ENCODE results near the gene SHANK2. TPM values are rescaled to one million over a fixed set of nuclear protein-coding genes. Genes with fewer than 3 reads are reported as not detected.

SHANK2 gene
- total and polyA plus RNA-seq, 11 donors = under 0.01 to 1.5 (median 0.31) TPM; not detected in 5

- no peak for TF ChIP-seq POLR2A (IDR thresholded peaks at IDR 0.05)
- TF ChIP-seq, protein P1, sequence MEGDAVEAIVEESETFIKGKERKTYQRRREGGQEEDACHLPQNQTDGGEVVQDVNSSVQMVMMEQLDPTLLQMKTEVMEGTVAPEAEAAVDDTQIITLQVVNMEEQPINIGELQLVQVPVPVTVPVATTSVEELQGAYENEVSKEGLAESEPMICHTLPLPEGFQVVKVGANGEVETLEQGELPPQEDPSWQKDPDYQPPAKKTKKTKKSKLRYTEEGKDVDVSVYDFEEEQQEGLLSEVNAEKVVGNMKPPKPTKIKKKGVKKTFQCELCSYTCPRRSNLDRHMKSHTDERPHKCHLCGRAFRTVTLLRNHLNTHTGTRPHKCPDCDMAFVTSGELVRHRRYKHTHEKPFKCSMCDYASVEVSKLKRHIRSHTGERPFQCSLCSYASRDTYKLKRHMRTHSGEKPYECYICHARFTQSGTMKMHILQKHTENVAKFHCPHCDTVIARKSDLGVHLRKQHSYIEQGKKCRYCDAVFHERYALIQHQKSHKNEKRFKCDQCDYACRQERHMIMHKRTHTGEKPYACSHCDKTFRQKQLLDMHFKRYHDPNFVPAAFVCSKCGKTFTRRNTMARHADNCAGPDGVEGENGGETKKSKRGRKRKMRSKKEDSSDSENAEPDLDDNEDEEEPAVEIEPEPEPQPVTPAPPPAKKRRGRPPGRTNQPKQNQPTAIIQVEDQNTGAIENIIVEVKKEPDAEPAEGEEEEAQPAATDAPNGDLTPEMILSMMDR (IDR thresholded peaks at IDR 0.05) = no peak
- Histone ChIP-seq H3K4me3 (no peak overlapping the region), H3K9me3 (no peaks in the 10 kb centered on the region), H3K36me3 (no peaks in the 10 kb centered on the region), H3K27me3 (peaks cover 0 to 25% (median 5%) of the 10 kb centered on the region in 9 donors), H3K4me1 (peaks cover 0 to 7% (median 0%) of the 10 kb centered on the region in 12 donors), H3K27ac (no peak overlapping the region)
- intact Hi-C loops (cut with DNase I) = no loop called here
- WGBS, 4 donors = 85 to 92% (median 87%) methylated on average over 1 to 7 of the region's 7 CpGs
- ATAC-seq = no peak
- DNase-seq = no peak
These were observed 43.2 kb downstream of the SHANK2 start for GRCh38 chr11:71209181-71209580.

GRCh38 chr11:71208011-71208774 is 44.2 kb downstream of the SHANK2 start:
- intact Hi-C loops (cut with DNase I) = no loop called here
- WGBS, 4 donors = 84 to 88% (median 87%) methylated on average over 7 to 9 of the region's 9 CpGs
- Histone ChIP-seq H3K4me1 (peaks cover 0 to 5% (median 0%) of the 10 kb centered on the region in 12 donors), H3K27ac (no peak overlapping the region), H3K4me3 (no peak overlapping the region), H3K27me3 (peaks cover 0 to 20% (median 6%) of the 10 kb centered on the region in 9 donors), H3K9me3 (no peaks in the 10 kb centered on the region), H3K36me3 (no peaks in the 10 kb centered on the region)
- TF ChIP-seq POLR2A (IDR thresholded peaks at IDR 0.05) = no peak
- TF ChIP-seq, protein P1 (IDR thresholded peaks at IDR 0.05) = no peak
- ATAC-seq (no peak), DNase-seq (no peak)

DNA sequence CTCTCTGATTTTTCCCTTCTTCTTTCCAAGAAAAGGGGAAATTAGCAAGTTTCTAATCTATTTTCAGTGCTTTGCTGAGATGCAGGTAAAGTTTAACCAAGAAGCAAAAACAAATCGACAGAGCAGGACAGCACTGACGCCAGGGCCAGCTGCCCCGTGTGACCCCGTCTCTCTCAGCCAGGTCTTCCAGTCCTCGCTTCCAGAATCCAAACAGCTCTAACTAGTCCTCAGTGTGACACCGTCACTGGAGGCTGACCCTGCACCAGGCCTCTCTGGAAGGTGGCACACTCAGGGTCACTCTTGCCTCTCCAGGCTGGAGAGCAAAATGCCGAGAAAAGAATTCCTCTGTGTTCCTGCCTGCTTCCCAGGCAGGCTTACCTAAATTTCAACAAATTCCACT is 44.8 kb downstream of the SHANK2 start:
- Histone ChIP-seq H3K36me3 (no peaks in the 10 kb centered on the region), H3K4me1 (no peaks in the 10 kb centered on the region), H3K27me3 (peaks cover 0 to 21% (median 6%) of the 10 kb centered on the region in 9 donors), H3K4me3 (no peak overlapping the region), H3K9me3 (no peaks in the 10 kb centered on the region), H3K27ac (no peak overlapping the region)
- ATAC-seq (no peak), DNase-seq (no peak)
- intact Hi-C loops (cut with DNase I) = no loop called here
- no peak for TF ChIP-seq POLR2A (IDR thresholded peaks at IDR 0.05)
- TF ChIP-seq, protein P1 (IDR thresholded peaks at IDR 0.05) = no peak
- WGBS, 4 donors = 77 to 86% (median 83%) methylated on average over 7 of the region's 7 CpGs

- intact Hi-C loops (cut with DNase I) = no loop called here
- no peaks in the 10 kb centered on the region for H3K36me3 ChIP-seq
- H3K27me3 ChIP-seq = peaks cover 0 to 22% (median 5%) of the 10 kb centered on the region in 9 donors
- ATAC-seq (no peak), DNase-seq (no peak)
- H3K4me3 ChIP-seq = no peak overlapping the region
- no peak overlapping the region for H3K27ac ChIP-seq
- 27 to 36% (median 29%) methylated on average over 17 of the region's 17 CpGs for WGBS, 4 donors
- no peaks in the 10 kb centered on the region for H3K9me3 ChIP-seq
- no peaks in the 10 kb centered on the region for H3K4me1 ChIP-seq
- TF ChIP-seq, protein P1 (IDR thresholded peaks at IDR 0.05) = no peak
- no peak for TF ChIP-seq POLR2A (IDR thresholded peaks at IDR 0.05)
These were observed 46.2 kb downstream of the SHANK2 start for GRCh38 chr11:71206186-71206585.
